Gastrocnemius medialis (tissue), 4 donors: Measurements from ENCODE around the gene GABRR2. TPM values are rescaled to one million over a fixed set of nuclear protein-coding genes. Genes with fewer than 3 reads are reported as not detected.

Experiments
- ATAC-seq, 2 donors: fragments of 150-250 bp; one replicate each; pipeline ENCODE4 v1.9.1; 2016
- DNase-seq, 2 donors: peaks; one replicate each; pipeline ENCODE4 v3.0.0-alpha.2; 2019
- H3K27ac ChIP-seq, 4 donors: fragments of 200-600 bp; sonication (generic); 1 replicate in 1 of 4; 2 replicates in 3 of 4; pipeline ENCODE4 v1.5.1; 2016 to 2018; ENCODE audit warnings: mild to moderate bottlenecking in 2 of 4, moderate library complexity in 1 of 4
- H3K27me3 ChIP-seq, 3 donors: fragments of 200-600 bp; sonication (generic) in 2 of 3; 1 replicate in 1 of 3; 2 replicates in 2 of 3; pipeline versions ENCODE4 v1.5.1 to v1.6.0; 2016 to 2019; ENCODE audit warnings: mild to moderate bottlenecking in 1 of 3, moderate library complexity in 1 of 3
- H3K36me3 ChIP-seq, 2 donors: fragments of 200-600 bp; sonication (generic) in 1 of 2; one replicate each; pipeline ENCODE4 v1.5.1; 2017 to 2018
- H3K4me1 ChIP-seq, 2 donors: fragments of 200-600 bp; sonication (generic) in 1 of 2; one replicate each; pipeline ENCODE4 v1.5.1; 2016 to 2017; ENCODE audit warnings: mild to moderate bottlenecking in 2 of 2
- H3K4me3 ChIP-seq, 4 donors: fragments of 200-600 bp; sonication (generic) in 3 of 4; 1 replicate in 1 of 4; 2 replicates in 3 of 4; pipeline ENCODE4 v1.5.1; 2016 to 2019; ENCODE audit warnings: mild to moderate bottlenecking in 2 of 4
- H3K9me3 ChIP-seq, 3 donors: fragments of 200-600 bp; sonication (generic) in 2 of 3; 1 replicate in 1 of 3; 2 replicates in 2 of 3; pipeline ENCODE4 v1.5.1; 2016 to 2019
- CTCF ChIP-seq, 5 experiments: fragments of 450-650 bp in 3 of 5; fragments of 200-600 bp in 2 of 5; sonication (generic) in 2 of 5; IDR thresholded peaks in 4 of 5; conservative IDR thresholded peaks in 1 of 5; 1 replicate in 4 of 5; 2 replicates in 1 of 5; pipeline ENCODE4 v1.5.1; 2016 to 2019; ENCODE audit warnings: antibody characterized with exemption in 5 of 5, mild to moderate bottlenecking in 3 of 5, moderate library complexity in 3 of 5
- POLR2A ChIP-seq, 2 donors: fragments of 450-650 bp; IDR thresholded peaks; one replicate each; pipeline ENCODE4 v1.6.1; 2017; ENCODE audit warnings: antibody characterized with exemption in 2 of 2, mild to moderate bottlenecking in 2 of 2, moderate library complexity in 2 of 2
- in situ Hi-C, 4 donors: fragments of 200-750 bp; cut with MboI; loops; one replicate each; pipeline versions ENCODE4 v1.15.0 to v1.8.0; 2017; ENCODE audit warnings: low sequenced_read_pairs in 4 of 4
- intact Hi-C: fragments of 100-400 bp; cut with DNase I; formaldehyde crosslinking; loops from one replicate; pipeline ENCODE4 v1.15.1; 2023; ENCODE audit warnings: low total_unique reads
- total RNA-seq, 4 donors: library from RNA; depleted of rRNA; stranded (reverse); fragments of >200 nt; gene quantifications; one replicate each; pipeline versions ENCODE4 v1.1.0 to v1.2.3, GENCODE V29; 2016

Gene GABRR2
- total RNA-seq, 4 donors from 2014 or later = 0.24 to 0.71 TPM; not detected in 2

GRCh38 chr6:89222712-89223039, 92.4 kb downstream of the GABRR2 start:
- in situ Hi-C loops = no loop called here
- intact Hi-C loops = no loop called here
- H3K27ac ChIP-seq = no peak overlapping the region
- DNase-seq (no peak), ATAC-seq (no peak)
- TF ChIP-seq POLR2A (IDR thresholded peaks at IDR 0.05) (no peak), CTCF (IDR thresholded peaks at IDR 0.05 in 4 of 5, conservative IDR thresholded peaks at IDR 0.05 in 1 of 5) (no peak)
- no peaks in the 10 kb centered on the region for H3K36me3 ChIP-seq
- H3K4me3 ChIP-seq = no peak overlapping the region
- H3K27me3 ChIP-seq = no peaks in the 10 kb centered on the region
- H3K9me3 ChIP-seq = no peaks in the 10 kb centered on the region
- H3K4me1 ChIP-seq = peaks cover 8 to 11% of the 10 kb centered on the region in 2 donors

- Histone ChIP-seq H3K4me1 (peaks cover 13 to 16% of the 10 kb centered on the region in 2 donors), H3K27me3 (no peaks in the 10 kb centered on the region), H3K4me3 (no peak overlapping the region), H3K36me3 (no peaks in the 10 kb centered on the region), H3K27ac (no peak overlapping the region), H3K9me3 (no peaks in the 10 kb centered on the region)
- TF ChIP-seq CTCF (IDR thresholded peaks at IDR 0.05 in 4 of 5, conservative IDR thresholded peaks at IDR 0.05 in 1 of 5) (no peak), POLR2A (IDR thresholded peaks at IDR 0.05) (no peak)
- in situ Hi-C loops = no loop called here
- intact Hi-C loops = no loop called here
- ATAC-seq (peak; percentile 39 to 66), DNase-seq (no peak)
Measured at GRCh38 chr6:89221971-89222711, 93.0 kb downstream of the GABRR2 start.

GRCh38 chr6:89221129-89221528, 94.0 kb downstream of the GABRR2 start:
- Histone ChIP-seq H3K9me3 (no peaks in the 10 kb centered on the region), H3K27ac (no peak overlapping the region), H3K4me1 (peaks cover 13 to 17% of the 10 kb centered on the region in 2 donors), H3K4me3 (no peak overlapping the region), H3K27me3 (no peaks in the 10 kb centered on the region), H3K36me3 (no peaks in the 10 kb centered on the region)
- TF ChIP-seq CTCF (IDR thresholded peaks at IDR 0.05 in 4 of 5, conservative IDR thresholded peaks at IDR 0.05 in 1 of 5) = no peak
- no peak for TF ChIP-seq POLR2A (IDR thresholded peaks at IDR 0.05)
- ATAC-seq = no peak
- DNase-seq = no peak
- intact Hi-C loops (no loop called here), in situ Hi-C loops (no loop called here)

- Histone ChIP-seq H3K4me1 (peaks cover 10 to 15% of the 10 kb centered on the region in 2 donors), H3K27ac (no peak within 1 kb of the TSS), H3K27me3 (no peaks in the 10 kb centered on the region), H3K4me3 (peak within 1 kb of the TSS in 2 of 4 donors; percentile 12 to 19), H3K36me3 (no peaks in the 10 kb centered on the region), H3K9me3 (no peaks in the 10 kb centered on the region)
- TF ChIP-seq CTCF (IDR thresholded peaks at IDR 0.05 in 4 of 5, conservative IDR thresholded peaks at IDR 0.05 in 1 of 5) = no peak
- no peak for TF ChIP-seq POLR2A (IDR thresholded peaks at IDR 0.05)
- in situ Hi-C loops (no loop called here), intact Hi-C loops (no loop called here)
- DNase-seq (no peak), ATAC-seq (no peak)
Measured at GRCh38 chr6:89217299-89217910, 97.7 kb downstream of the GABRR2 start, which contains the start of gene GABRR1. Gene GABRR1, minus strand, starts transcription at chr6:89217358. Its CDS starts 36 bp downstream, at chr6:89217322.
